Measurements from ENCODE around the gene PCDH1.

DNA sequence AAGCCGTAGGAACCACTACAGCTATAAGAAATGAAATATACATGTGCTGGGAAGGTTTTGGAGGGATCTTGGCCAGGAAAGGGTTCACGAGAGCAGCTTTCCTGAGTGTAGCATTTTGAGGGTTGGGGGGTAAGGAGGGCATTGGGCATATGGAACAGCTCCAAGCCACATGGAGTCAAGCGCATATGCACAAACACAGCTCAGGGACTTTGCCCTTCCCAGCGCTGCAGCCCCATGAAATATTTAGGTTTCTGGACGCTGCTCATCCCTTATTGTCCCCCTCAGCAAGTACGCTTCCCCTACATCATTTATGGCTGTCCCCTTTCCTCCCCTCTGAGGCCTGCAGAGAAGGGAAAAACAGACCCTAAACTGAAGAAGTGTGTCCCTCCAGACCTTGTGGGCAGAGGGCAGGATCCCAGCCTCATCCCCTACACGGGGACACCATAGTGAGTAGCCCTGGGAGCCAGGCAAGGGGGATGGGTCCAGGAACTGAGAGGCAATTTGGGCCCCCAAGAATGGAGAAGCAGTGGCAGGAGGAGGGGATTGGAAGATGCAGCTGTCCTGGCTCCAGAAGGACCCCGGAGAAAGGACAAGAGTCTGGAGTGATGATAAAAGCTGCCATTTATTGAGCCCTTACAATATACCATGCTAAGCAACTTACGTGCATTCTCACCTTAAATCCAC lies 33.7 kb downstream of the PCDH1 start:
- TF ChIP-seq, protein P1, sequence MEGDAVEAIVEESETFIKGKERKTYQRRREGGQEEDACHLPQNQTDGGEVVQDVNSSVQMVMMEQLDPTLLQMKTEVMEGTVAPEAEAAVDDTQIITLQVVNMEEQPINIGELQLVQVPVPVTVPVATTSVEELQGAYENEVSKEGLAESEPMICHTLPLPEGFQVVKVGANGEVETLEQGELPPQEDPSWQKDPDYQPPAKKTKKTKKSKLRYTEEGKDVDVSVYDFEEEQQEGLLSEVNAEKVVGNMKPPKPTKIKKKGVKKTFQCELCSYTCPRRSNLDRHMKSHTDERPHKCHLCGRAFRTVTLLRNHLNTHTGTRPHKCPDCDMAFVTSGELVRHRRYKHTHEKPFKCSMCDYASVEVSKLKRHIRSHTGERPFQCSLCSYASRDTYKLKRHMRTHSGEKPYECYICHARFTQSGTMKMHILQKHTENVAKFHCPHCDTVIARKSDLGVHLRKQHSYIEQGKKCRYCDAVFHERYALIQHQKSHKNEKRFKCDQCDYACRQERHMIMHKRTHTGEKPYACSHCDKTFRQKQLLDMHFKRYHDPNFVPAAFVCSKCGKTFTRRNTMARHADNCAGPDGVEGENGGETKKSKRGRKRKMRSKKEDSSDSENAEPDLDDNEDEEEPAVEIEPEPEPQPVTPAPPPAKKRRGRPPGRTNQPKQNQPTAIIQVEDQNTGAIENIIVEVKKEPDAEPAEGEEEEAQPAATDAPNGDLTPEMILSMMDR (IDR thresholded peaks at IDR 0.05) = no peak
- no peak for TF ChIP-seq POLR2A (IDR thresholded peaks at IDR 0.05)
